ENCODE data around the gene TXNRD1. TPM values are rescaled to one million over a fixed set of nuclear protein-coding genes. Genes with fewer than 3 reads are reported as not detected.

TXNRD1 gene
- total and polyA plus RNA-seq, 11 donors, result 26.6 to 384 (median 90.8) TPM

DNA sequence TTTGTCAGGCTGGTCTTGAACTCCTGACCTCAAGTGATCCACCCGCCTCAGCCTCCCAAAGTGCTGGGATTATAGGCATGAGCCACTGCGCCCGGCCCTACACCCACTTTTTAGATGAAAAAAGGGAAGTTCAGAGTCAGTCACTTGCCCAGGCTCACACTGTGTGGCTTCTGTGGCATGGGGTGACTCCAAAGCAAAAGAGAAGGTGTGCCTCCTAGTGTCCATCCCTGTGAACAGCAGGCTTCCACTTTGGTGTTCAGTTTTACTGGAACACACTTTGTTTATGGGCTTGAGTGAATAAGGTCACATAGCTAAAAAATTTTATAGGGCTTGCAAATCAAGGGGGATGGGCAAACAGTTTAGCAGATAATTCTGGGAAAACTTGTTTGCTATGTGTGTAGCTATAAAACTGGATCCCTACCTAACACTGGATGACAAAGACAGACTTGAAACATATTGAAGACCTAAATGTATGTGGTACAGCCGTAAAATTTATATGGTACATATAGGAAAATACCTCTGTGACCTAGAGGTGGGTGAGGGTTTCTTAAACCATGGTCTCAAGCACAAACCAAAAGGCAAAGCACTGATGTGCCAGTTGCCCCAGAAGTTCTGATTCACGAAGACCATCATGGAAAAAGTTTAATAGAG lies 142.9 kb downstream of the TXNRD1 start:
- Histone ChIP-seq H3K4me1 (peaks cover 0 to 8% (median 0%) of the 10 kb centered on the region in 12 donors), H3K27ac (no peak overlapping the region), H3K9me3 (peaks cover 0 to 10% (median 5%) of the 10 kb centered on the region in 12 donors), H3K4me3 (no peak overlapping the region), H3K36me3 (peaks cover 0 to 16% (median 8%) of the 10 kb centered on the region in 9 donors), H3K27me3 (no peaks in the 10 kb centered on the region)
- 75 to 84% (median 82%) methylated on average over 5 of the region's 5 CpGs for WGBS, 4 donors
- peak in 4 of 5 donors; percentile 52 to 59 (median 54) for DNase-seq
- intact Hi-C loops (cut with DNase I), result loop anchor here (1.0 to 5.0 kb wide), 5 partner anchors 141 to 158 kb away; partner anchors contain the start of gene TXNRD1 (in 7 of the 10)
- TF ChIP-seq, protein P1, sequence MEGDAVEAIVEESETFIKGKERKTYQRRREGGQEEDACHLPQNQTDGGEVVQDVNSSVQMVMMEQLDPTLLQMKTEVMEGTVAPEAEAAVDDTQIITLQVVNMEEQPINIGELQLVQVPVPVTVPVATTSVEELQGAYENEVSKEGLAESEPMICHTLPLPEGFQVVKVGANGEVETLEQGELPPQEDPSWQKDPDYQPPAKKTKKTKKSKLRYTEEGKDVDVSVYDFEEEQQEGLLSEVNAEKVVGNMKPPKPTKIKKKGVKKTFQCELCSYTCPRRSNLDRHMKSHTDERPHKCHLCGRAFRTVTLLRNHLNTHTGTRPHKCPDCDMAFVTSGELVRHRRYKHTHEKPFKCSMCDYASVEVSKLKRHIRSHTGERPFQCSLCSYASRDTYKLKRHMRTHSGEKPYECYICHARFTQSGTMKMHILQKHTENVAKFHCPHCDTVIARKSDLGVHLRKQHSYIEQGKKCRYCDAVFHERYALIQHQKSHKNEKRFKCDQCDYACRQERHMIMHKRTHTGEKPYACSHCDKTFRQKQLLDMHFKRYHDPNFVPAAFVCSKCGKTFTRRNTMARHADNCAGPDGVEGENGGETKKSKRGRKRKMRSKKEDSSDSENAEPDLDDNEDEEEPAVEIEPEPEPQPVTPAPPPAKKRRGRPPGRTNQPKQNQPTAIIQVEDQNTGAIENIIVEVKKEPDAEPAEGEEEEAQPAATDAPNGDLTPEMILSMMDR (IDR thresholded peaks at IDR 0.05), result peak; percentile 70 to 87 (median 84)
- no peak for TF ChIP-seq POLR2A (IDR thresholded peaks at IDR 0.05)
- ATAC-seq, result peak; percentile 71 to 81 (median 78)

DNA sequence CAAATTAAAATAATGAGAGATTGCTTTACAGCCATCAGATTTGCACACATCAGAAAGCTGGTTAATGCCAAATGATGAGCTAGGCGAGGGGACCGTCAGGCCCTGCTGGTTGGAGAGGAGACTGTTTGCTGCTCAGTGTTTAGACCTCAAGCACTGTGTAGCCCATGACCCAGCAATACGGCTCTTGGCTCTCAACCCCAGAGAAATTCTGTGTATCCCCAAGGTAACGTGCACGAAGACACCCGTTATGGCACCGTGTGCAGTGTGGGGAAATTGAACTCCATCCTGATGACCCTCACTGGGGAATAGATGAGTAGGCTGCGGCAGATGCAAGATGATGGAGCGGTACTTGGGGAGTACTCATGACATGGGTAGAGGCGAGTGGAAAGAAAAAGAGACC lies 143.6 kb downstream of the TXNRD1 start:
- Histone ChIP-seq H3K9me3 (peaks cover 0 to 10% (median 5%) of the 10 kb centered on the region in 12 donors), H3K36me3 (peaks cover 0 to 11% (median 1%) of the 10 kb centered on the region in 9 donors), H3K4me3 (no peak overlapping the region), H3K27ac (no peak overlapping the region), H3K4me1 (peaks cover 0 to 8% (median 0%) of the 10 kb centered on the region in 12 donors), H3K27me3 (no peaks in the 10 kb centered on the region)
- no peak for TF ChIP-seq POLR2A (IDR thresholded peaks at IDR 0.05)
- TF ChIP-seq, protein P1 (IDR thresholded peaks at IDR 0.05), result no peak
- DNase-seq (no peak), ATAC-seq (no peak)
- intact Hi-C loops (cut with DNase I), result loop anchor here in 9 of 10 donors (2.0 to 5.0 kb wide), 3 partner anchors 142 to 158 kb away; partner anchors contain the start of gene TXNRD1 (in 5 of the 9)
- 92 to 96% (median 95%) methylated on average over 10 of the region's 10 CpGs for WGBS, 4 donors

DNA sequence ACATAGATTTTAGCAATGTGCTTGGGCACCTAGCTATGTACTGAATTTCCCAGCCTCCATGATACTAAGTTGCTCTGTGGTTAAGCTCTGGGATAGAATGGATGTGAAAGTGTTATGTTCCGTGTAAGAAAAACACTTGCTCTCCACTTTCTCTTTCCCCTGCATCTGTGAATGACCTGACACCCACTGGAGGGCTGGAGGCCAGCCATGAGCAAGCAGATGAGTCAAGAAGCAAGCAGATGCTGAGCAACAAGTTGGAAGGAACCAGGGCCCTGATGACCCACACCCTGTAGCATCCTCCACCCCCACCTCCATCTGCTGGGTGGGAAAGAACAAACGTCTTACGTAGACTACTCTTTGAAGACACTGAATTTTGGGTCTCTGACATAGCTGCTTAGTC lies 144.6 kb downstream of the TXNRD1 start:
- TF ChIP-seq POLR2A (IDR thresholded peaks at IDR 0.05), result no peak
- TF ChIP-seq, protein P1 (IDR thresholded peaks at IDR 0.05), result no peak
- Histone ChIP-seq H3K27me3 (no peaks in the 10 kb centered on the region), H3K9me3 (peaks cover 0 to 10% (median 5%) of the 10 kb centered on the region in 12 donors), H3K4me3 (no peak overlapping the region), H3K36me3 (peaks cover 0 to 2% (median 0%) of the 10 kb centered on the region in 9 donors), H3K27ac (no peak overlapping the region), H3K4me1 (peaks cover 0 to 8% (median 0%) of the 10 kb centered on the region in 12 donors)
- ATAC-seq (no peak), DNase-seq (no peak)
- intact Hi-C loops (cut with DNase I), result loop anchor here in 1 of 10 donors (2.0 kb wide), 1 partner anchor 159 kb away; no protein-coding TSS in a partner anchor
- 91 to 96% (median 94%) methylated on average over 3 of the region's 3 CpGs for WGBS, 4 donors

DNA sequence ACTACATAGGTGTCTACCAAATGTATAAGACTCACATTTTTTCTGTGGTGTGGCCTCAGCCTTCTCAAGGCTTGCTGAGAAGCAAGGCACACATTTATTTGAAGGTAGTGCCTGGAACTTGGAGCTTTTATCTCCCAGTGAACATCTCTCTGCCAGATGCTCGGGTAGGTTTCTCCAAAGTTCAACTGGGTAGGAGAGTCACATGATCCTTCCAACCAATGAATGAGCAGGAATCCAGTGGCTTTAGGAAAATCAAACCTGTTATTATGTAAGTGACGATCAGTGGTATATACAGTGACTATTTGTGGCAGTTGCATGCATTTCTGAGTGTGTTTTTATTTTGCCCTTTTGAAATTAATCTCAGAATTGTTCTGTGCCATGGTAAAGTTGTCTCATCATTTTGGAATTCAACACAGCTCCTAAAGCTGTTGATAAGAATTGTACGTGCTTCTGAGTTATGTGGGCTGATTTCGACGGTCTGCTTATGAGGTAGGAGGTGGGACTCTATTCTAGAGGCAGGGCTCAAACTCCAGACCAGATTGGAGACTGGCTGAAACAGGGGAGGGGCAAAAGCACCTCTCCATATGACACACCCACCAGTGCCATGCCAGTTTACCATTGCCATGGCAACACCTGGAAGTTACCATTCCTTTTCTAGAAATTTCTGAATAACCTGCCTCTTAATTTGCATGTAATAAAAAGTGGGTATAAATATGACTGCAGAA lies 145.6 kb downstream of the TXNRD1 start:
- no peak overlapping the region for H3K4me3 ChIP-seq
- DNase-seq, result no peak
- H3K4me1 ChIP-seq, result peaks cover 0 to 8% (median 0%) of the 10 kb centered on the region in 12 donors
- intact Hi-C loops (cut with DNase I), result loop anchor here in 1 of 10 donors (2.0 kb wide), 1 partner anchor 160 kb away; no protein-coding TSS in a partner anchor
- no peak for ATAC-seq
- H3K9me3 ChIP-seq, result peaks cover 0 to 10% (median 5%) of the 10 kb centered on the region in 12 donors
- H3K27ac ChIP-seq, result no peak overlapping the region
- TF ChIP-seq, protein P1 (IDR thresholded peaks at IDR 0.05), result no peak
- no peak for TF ChIP-seq POLR2A (IDR thresholded peaks at IDR 0.05)
- no peaks in the 10 kb centered on the region for H3K36me3 ChIP-seq
- no peaks in the 10 kb centered on the region for H3K27me3 ChIP-seq
- 30 to 56% (median 41%) methylated on average over 5 of the region's 5 CpGs for WGBS, 4 donors
